SK-N-MC (cell line): Measurements from ENCODE around the gene CLNK.
A peak's percentile ranks its signal among the peaks of the same experiment; 100 is the strongest.

Experiments used
- DNase-seq: peaks from one replicate; pipeline ENCODE4 v3.0.0-alpha.2; 2011; ENCODE audit warnings: low read depth, low spot score
- H3K27ac ChIP-seq: fragments of 200-600 bp; sonication (generic); 2 replicates; pipeline ENCODE4 v1.5.1; 2016; ENCODE audit warnings: mixed run types
- H3K36me3 ChIP-seq: fragments of 200-600 bp; sonication (generic); 2 replicates; pipeline ENCODE4 v1.6.1; 2017; ENCODE audit warnings: antibody characterized with exemption, low read length, mixed read lengths; ENCODE audit not compliant: insufficient read depth
- H3K4me3 ChIP-seq: fragments of 200-600 bp; sonication (generic); 2 replicates; pipeline ENCODE4 v1.5.1; 2016
- H3K9ac ChIP-seq: fragments of 200-600 bp; sonication (generic); 2 replicates; pipeline ENCODE4 v1.8.0; 2017; ENCODE audit warnings: mixed run types, mixed read lengths; ENCODE audit not compliant: insufficient read length
- H3K9me3 ChIP-seq: fragments of 200-600 bp; sonication (generic); 2 replicates; pipeline ENCODE4 v1.6.1; 2017; ENCODE audit warnings: low read depth, mild to moderate bottlenecking, antibody characterized with exemption, low read length, moderate library complexity, mixed read lengths
- EZH2 ChIP-seq: fragments of 200-600 bp; sonication (generic); IDR thresholded peaks from one replicate; pipeline ENCODE4 v1.6.1; 2017; ENCODE audit warnings: antibody characterized with exemption
- FOXP2 ChIP-seq: optimal IDR thresholded peaks from 2 replicates; pipeline ENCODE3; 2011; ENCODE audit warnings: mild to moderate bottlenecking, moderate library complexity; ENCODE audit not compliant: insufficient read depth; ENCODE audit errors: extremely low read length, control extremely low read depth
- POLR2AphosphoS5 ChIP-seq: IDR thresholded peaks from 2 replicates; pipeline ENCODE4 v1.6.1; 2012; ENCODE audit warnings: mild to moderate bottlenecking, low read depth, low read length, borderline replicate concordance

The CLNK gene

GRCh38 chr4:10599574-10599973, 85.0 kb downstream of the CLNK start:
- H3K9me3 ChIP-seq: no peaks in the 10 kb centered on the region
- no peak overlapping the region for H3K4me3 ChIP-seq
- no peak for DNase-seq
- no peaks in the 10 kb centered on the region for H3K36me3 ChIP-seq
- H3K27ac ChIP-seq: no peak overlapping the region
- H3K9ac ChIP-seq: no peak overlapping the region
- no peak for TF ChIP-seq FOXP2
- no peak for TF ChIP-seq EZH2
- no peak for TF ChIP-seq POLR2AphosphoS5

DNA sequence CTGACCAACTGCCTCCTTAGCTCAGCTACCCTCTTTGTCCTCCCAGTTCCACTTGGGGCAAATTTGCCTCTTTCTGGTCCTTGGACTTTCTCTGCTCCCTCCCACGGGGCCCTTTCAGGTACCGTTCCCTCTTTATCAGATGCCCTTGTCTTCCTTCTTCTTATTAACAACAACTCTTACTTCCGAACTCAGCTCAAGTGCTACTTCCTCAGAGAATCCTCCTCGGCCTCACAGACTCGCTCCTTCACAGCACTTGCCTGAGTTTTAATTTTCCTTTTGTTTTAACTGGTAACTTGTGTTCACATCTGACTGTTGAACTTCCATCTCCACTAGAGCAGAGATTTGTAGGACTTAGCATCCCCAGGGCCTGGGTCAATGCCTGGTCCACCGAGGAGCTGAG, 85.7 kb downstream of the CLNK start:
- no peak for TF ChIP-seq POLR2AphosphoS5
- no peak for TF ChIP-seq EZH2
- no peak for TF ChIP-seq FOXP2
- no peak for DNase-seq
- Histone ChIP-seq H3K27ac (no peak overlapping the region), H3K36me3 (no peaks in the 10 kb centered on the region), H3K4me3 (no peak overlapping the region), H3K9me3 (no peaks in the 10 kb centered on the region), H3K9ac (no peak overlapping the region)

DNA sequence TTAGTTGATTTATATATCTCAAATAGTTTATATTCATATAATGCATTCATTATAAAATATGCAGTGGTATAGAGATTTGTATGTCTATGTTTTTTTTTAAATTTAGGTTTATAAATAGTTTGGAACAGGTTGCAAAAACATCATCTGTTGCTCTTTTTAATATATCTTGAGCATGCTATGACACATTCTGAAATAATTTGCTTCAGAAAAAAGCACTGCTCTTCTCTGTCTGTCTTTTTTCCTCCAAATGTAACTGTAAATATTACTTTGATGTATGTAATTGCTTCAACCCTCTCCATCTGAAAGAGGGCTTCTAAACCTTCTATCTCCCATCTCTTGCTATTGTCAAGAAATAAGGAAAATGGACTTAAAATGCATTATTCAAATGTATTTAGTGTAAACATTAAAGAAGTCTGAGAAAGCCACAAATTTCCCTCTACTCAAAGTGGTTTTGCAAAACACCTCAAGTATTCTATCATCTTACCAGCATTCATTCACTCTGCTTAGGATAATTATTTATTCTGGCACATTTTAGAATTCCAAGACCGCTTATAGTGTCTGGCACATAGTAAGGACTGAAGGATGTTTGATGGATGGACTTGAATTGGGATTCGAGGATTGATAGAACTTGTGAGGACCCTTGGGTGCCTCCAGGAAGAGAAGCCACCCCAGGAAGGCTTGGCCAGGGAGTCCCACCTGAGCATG, 87.8 kb downstream of the CLNK start:
- DNase-seq: no peak
- no peak for TF ChIP-seq FOXP2
- Histone ChIP-seq H3K4me3 (no peak overlapping the region), H3K9me3 (no peaks in the 10 kb centered on the region), H3K9ac (no peak overlapping the region), H3K36me3 (no peaks in the 10 kb centered on the region), H3K27ac (no peak overlapping the region)

- Histone ChIP-seq H3K36me3 (no peaks in the 10 kb centered on the region), H3K4me3 (no peak overlapping the region), H3K27ac (no peak overlapping the region), H3K9ac (no peak overlapping the region), H3K9me3 (no peaks in the 10 kb centered on the region)
- TF ChIP-seq POLR2AphosphoS5: no peak
- TF ChIP-seq FOXP2: no peak
- no peak for TF ChIP-seq EZH2
- DNase-seq: no peak
Observed at GRCh38 chr4:10593130-10593529, 91.4 kb downstream of the CLNK start.

- Histone ChIP-seq H3K9me3 (no peaks in the 10 kb centered on the region), H3K9ac (no peak overlapping the region), H3K4me3 (no peak overlapping the region), H3K27ac (no peak overlapping the region), H3K36me3 (no peaks in the 10 kb centered on the region)
- no peak for DNase-seq
- TF ChIP-seq EZH2: no peak
- TF ChIP-seq POLR2AphosphoS5: no peak
- no peak for TF ChIP-seq FOXP2
Observed at GRCh38 chr4:10590896-10591295, 93.7 kb downstream of the CLNK start.

DNA sequence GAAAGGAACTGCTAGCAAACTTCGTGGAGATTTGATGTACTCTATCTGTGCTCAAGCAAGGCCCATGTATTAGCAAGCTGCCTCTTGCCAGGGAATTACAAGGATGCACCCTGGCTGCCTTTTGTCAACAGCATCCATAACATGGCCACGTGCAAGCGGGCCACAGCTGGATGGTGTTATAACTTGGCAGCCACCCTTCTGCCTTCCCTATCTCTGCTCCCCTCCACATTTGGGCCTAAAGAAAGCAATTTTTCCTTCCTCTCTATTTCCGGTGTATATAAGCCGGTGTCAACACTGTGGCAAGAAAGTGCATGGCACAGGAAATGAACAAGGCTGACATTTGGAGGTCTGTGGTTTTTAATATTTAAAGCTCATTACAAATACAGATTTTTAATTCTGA, 94.8 kb downstream of the CLNK start:
- Histone ChIP-seq H3K36me3 (no peaks in the 10 kb centered on the region), H3K4me3 (no peak overlapping the region), H3K27ac (no peak overlapping the region), H3K9ac (no peak overlapping the region), H3K9me3 (no peaks in the 10 kb centered on the region)
- no peak for TF ChIP-seq FOXP2
- TF ChIP-seq POLR2AphosphoS5: no peak; the same call in 1 of the 2 replicates
- no peak for TF ChIP-seq EZH2
- DNase-seq: peak; percentile 42

DNA sequence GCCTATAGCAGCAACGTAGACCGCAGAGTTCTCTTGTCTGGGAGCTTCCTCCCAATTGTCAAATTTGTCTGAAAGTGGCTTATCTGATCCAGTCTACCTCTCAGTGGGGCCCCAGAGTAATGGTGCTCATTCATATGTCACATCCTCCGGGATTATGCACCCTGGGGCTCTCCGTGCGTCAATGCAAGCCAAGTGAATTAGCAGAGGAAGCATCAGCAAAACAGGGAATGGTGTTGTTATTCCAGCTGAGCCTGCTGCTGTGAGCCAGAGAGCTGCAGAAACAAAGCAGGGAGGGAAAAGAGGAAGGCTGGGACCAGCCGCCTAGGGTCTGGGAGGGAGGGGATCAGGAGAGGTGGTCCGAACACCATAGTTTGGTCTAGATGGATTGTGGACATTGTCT, 95.2 kb downstream of the CLNK start:
- no peak for DNase-seq
- H3K9me3 ChIP-seq: no peaks in the 10 kb centered on the region
- no peaks in the 10 kb centered on the region for H3K36me3 ChIP-seq
- no peak overlapping the region for H3K9ac ChIP-seq
- no peak overlapping the region for H3K27ac ChIP-seq
- H3K4me3 ChIP-seq: no peak overlapping the region
- TF ChIP-seq EZH2: no peak

GRCh38 chr4:10587697-10588096, 96.9 kb downstream of the CLNK start:
- no peak for DNase-seq

GRCh38 chr4:10587296-10587695, 97.3 kb downstream of the CLNK start:
- no peaks in the 10 kb centered on the region for H3K9me3 ChIP-seq
- DNase-seq: no peak

More at GRCh38 chr4:10587697-10588096, 96.9 kb downstream of the CLNK start:
- Histone ChIP-seq H3K27ac (no peak overlapping the region), H3K36me3 (no peaks in the 10 kb centered on the region), H3K9me3 (no peaks in the 10 kb centered on the region), H3K9ac (no peak overlapping the region), H3K4me3 (no peak overlapping the region)
- no peak for TF ChIP-seq POLR2AphosphoS5
- no peak for TF ChIP-seq EZH2
- TF ChIP-seq FOXP2: no peak

More at GRCh38 chr4:10587296-10587695, 97.3 kb downstream of the CLNK start:
- Histone ChIP-seq H3K4me3 (no peak overlapping the region), H3K9ac (no peak overlapping the region), H3K36me3 (no peaks in the 10 kb centered on the region), H3K27ac (no peak overlapping the region)
- TF ChIP-seq POLR2AphosphoS5 (no peak), EZH2 (no peak), FOXP2 (no peak)
